IMR-90 (cell line): ENCODE data around the gene ZFR. TPM values are rescaled to one million over a fixed set of nuclear protein-coding genes. Genes with fewer than 3 reads are reported as not detected.

ENCODE experiments used
- ATAC-seq: fragments of 200-7000 bp; cut with Tn5 transposase; 2 replicates; pipeline ENCODE4 v1.9.1; 2020; ENCODE audit warnings: low read depth, mild to moderate bottlenecking, moderate library complexity
- BruUV-seq: library from RNA; stranded (reverse); fragments of 400-500 nt; replicated peaks from 2 replicates; lab custom pipeline; 2021; lab: Mats Ljungman, UMichigan
- CTCF ChIA-PET: fragments of 300-600 bp; formaldehyde crosslinking; extraction: SDS; loops from one replicate; lab custom pipeline; 2021; ENCODE audit warnings: antibody characterized with exemption; lab: Yijun Ruan, JAX
- POLR2A ChIA-PET: fragments of 300-600 bp; sonication (Branson Sonifier 250); formaldehyde crosslinking; loops from one replicate; lab custom pipeline; 2022; ENCODE audit warnings: antibody characterized with exemption; ENCODE audit not compliant: unreplicated experiment; lab: Charles Lee
- DNase-seq: peaks from one replicate; pipeline ENCODE4 v3.0.0; 2013
- H2AFZ ChIP-seq: replicated peaks from 2 replicates; pipeline ENCODE3; 2013; ENCODE audit warnings: low read length, mild to moderate bottlenecking; ENCODE audit not compliant: poor library complexity
- H2AK5ac ChIP-seq: 2 replicates; pipeline ENCODE4 v1.6.1; 2013; ENCODE audit warnings: low read depth, low read length, inconsistent platforms
- H2AK9ac ChIP-seq: replicated peaks from 2 replicates; pipeline ENCODE3; 2013; ENCODE audit warnings: mild to moderate bottlenecking, low read depth, low read length, moderate library complexity; ENCODE audit not compliant: poor library complexity
- H2BK120ac ChIP-seq: 2 replicates; pipeline ENCODE4 v1.6.1; 2013; ENCODE audit warnings: low read depth, low read length, inconsistent platforms
- H2BK15ac ChIP-seq: 3 replicates; pipeline ENCODE4 v1.6.1; 2013; ENCODE audit warnings: low read depth, low read length, inconsistent platforms
- H2BK20ac ChIP-seq: 2 replicates; pipeline ENCODE4 v1.6.1; 2013; ENCODE audit warnings: low read depth, mild to moderate bottlenecking, inconsistent platforms, low read length, moderate library complexity
- H2BK5ac ChIP-seq: 2 replicates; pipeline ENCODE4 v1.6.1; 2013; ENCODE audit warnings: mild to moderate bottlenecking, low read depth, low read length, inconsistent platforms; ENCODE audit not compliant: poor library complexity, severe bottlenecking
- H3K14ac ChIP-seq: replicated peaks from 2 replicates; pipeline ENCODE4 v1.6.1; 2013; ENCODE audit warnings: low read depth, low read length, inconsistent platforms
- H3K18ac ChIP-seq: 2 replicates; pipeline ENCODE4 v1.6.1; 2013; ENCODE audit warnings: low read depth, low read length, control low read depth
- H3K23ac ChIP-seq: 2 replicates; pipeline ENCODE4 v1.6.1; 2013; ENCODE audit warnings: low read depth, low read length, inconsistent platforms
- H3K27ac ChIP-seq: 2 replicates; pipeline ENCODE4 v1.5.1; 2013; ENCODE audit warnings: mild to moderate bottlenecking, control low read depth, low read length; ENCODE audit not compliant: insufficient read depth
- H3K27me3 ChIP-seq: 2 replicates; pipeline ENCODE4 v1.6.1; 2013; ENCODE audit warnings: low read length; ENCODE audit not compliant: control insufficient read depth, insufficient read depth
- H3K36me3 ChIP-seq: 2 replicates; pipeline ENCODE4 v1.6.1; 2013; ENCODE audit warnings: low read length, mixed read lengths; ENCODE audit not compliant: control insufficient read depth, insufficient read depth
- H3K4ac ChIP-seq: 2 replicates; pipeline ENCODE4 v1.6.1; 2013; ENCODE audit warnings: low read depth, low read length, inconsistent platforms
- H3K4me1 ChIP-seq: 2 replicates; pipeline ENCODE4 v1.6.1; 2013; ENCODE audit warnings: low read length, mixed read lengths; ENCODE audit not compliant: control insufficient read depth, insufficient read depth
- H3K4me2 ChIP-seq: 2 replicates; pipeline ENCODE4 v1.6.1; 2013; ENCODE audit warnings: low read depth, mild to moderate bottlenecking, control low read depth, low read length, moderate library complexity
- H3K4me3 ChIP-seq: 2 replicates; pipeline ENCODE4 v1.5.1; 2013; ENCODE audit warnings: low read depth, mild to moderate bottlenecking, control low read depth, low read length, moderate library complexity; ENCODE audit not compliant: insufficient read depth
- H3K56ac ChIP-seq: 2 replicates; pipeline ENCODE4 v1.6.1; 2013; ENCODE audit warnings: low read length, inconsistent platforms; ENCODE audit not compliant: insufficient read depth; ENCODE audit errors: extremely low read depth
- H3K79me1 ChIP-seq, 2 experiments: 2 replicates each; pipeline ENCODE4 v1.6.1; 2013; ENCODE audit warnings: low read length in 2 of 2, inconsistent platforms in 1 of 2, low read depth in 1 of 2
- H3K9ac ChIP-seq: 2 replicates; pipeline ENCODE4 v1.6.1; 2013; ENCODE audit warnings: low read depth, low read length, control low read depth
- H3K9me1 ChIP-seq: 2 replicates; pipeline ENCODE4 v1.6.1; 2013; ENCODE audit warnings: low read length, inconsistent platforms; ENCODE audit not compliant: insufficient read depth
- H3K9me3 ChIP-seq: 2 replicates; pipeline ENCODE4 v1.6.1; 2013; ENCODE audit warnings: low read length; ENCODE audit not compliant: control insufficient read depth, insufficient read depth
- H4K20me1 ChIP-seq: 2 replicates; pipeline ENCODE4 v1.6.1; 2013; ENCODE audit warnings: low read length, inconsistent platforms; ENCODE audit not compliant: insufficient read depth
- H4K5ac ChIP-seq: 2 replicates; pipeline ENCODE4 v1.6.1; 2013; ENCODE audit warnings: mild to moderate bottlenecking, low read depth, low read length, control low read depth
- H4K8ac ChIP-seq, 2 experiments: 2 replicates each; pipeline ENCODE4 v1.6.1; 2013; ENCODE audit warnings: low read depth in 2 of 2, low read length in 2 of 2, control low read depth in 1 of 2, inconsistent platforms in 1 of 2
- H4K91ac ChIP-seq: 2 replicates; pipeline ENCODE4 v1.6.1; 2013; ENCODE audit warnings: low read depth, low read length, inconsistent platforms; ENCODE audit not compliant: insufficient read depth
- BHLHE40 ChIP-seq: fragments of 150-350 bp; IDR thresholded peaks from 2 replicates; pipeline ENCODE4 v1.6.1; 2016; ENCODE audit warnings: mild to moderate bottlenecking, low read depth, low read length
- CEBPB ChIP-seq: IDR thresholded peaks from 2 replicates; pipeline ENCODE4 v1.6.1; 2012; ENCODE audit warnings: low read depth, low read length, improper control_type of control experiment
- ELK1 ChIP-seq: fragments of 150-350 bp; IDR thresholded peaks from 2 replicates; pipeline ENCODE4 v1.6.1; 2016; ENCODE audit warnings: low read depth, mild to moderate bottlenecking, low read length, moderate library complexity, borderline replicate concordance
- FOS ChIP-seq: fragments of 150-350 bp; IDR thresholded peaks from 2 replicates; pipeline ENCODE4 v1.6.1; 2016; ENCODE audit warnings: low read depth, low read length
- MAFK ChIP-seq: IDR thresholded peaks from 2 replicates; pipeline ENCODE4 v1.6.1; 2012; ENCODE audit warnings: low read depth, low read length, improper control_type of control experiment
- MXI1 ChIP-seq: IDR thresholded peaks from 2 replicates; pipeline ENCODE4 v1.6.1; 2012; ENCODE audit warnings: low read depth, mild to moderate bottlenecking, low read length, moderate library complexity, borderline replicate concordance
- NFE2L2 ChIP-seq: fragments of 150-350 bp; IDR thresholded peaks from 2 replicates; pipeline ENCODE4 v1.6.1; 2016; ENCODE audit warnings: low read depth, mild to moderate bottlenecking, low read length
- POLR2A ChIP-seq: IDR thresholded peaks from 2 replicates; pipeline ENCODE4 v1.6.1; 2012; ENCODE audit warnings: mild to moderate bottlenecking, low read depth, low read length
- RCOR1 ChIP-seq: IDR thresholded peaks from 2 replicates; pipeline ENCODE4 v1.6.1; 2012; ENCODE audit warnings: mild to moderate bottlenecking, low read length, improper control_type of control experiment; ENCODE audit not compliant: insufficient replicate concordance
- SMC3 ChIP-seq: fragments of 150-350 bp; IDR thresholded peaks from 2 replicates; pipeline ENCODE4 v1.6.1; 2016; ENCODE audit warnings: low read depth, mild to moderate bottlenecking, antibody characterized with exemption, low read length, moderate library complexity
- WGBS, 2 experiments: methylation state at CpG; one replicate each; pipeline versions ENCODE4 v1.1.5 to v1.1.7; 2013; ENCODE audit warnings: missing lambda C conversion rate in 2 of 2; ENCODE audit not compliant: insufficient read length in 1 of 2; ENCODE audit errors: extremely low coverage in 2 of 2; 5-methylcytosine and 5-hydroxymethylcytosine counted together
- dilution Hi-C: fragments of 300-500 bp; cut with HindIII; formaldehyde crosslinking; loops from one replicate; pipeline ENCODE4 v1.14.3; 2018; ENCODE audit warnings: low sequenced_read_pairs; ENCODE audit not compliant: unreplicated experiment
- in situ Hi-C: fragments of 300-500 bp; cut with MboI; formaldehyde crosslinking; loops from 3 replicates; pipeline ENCODE4 v1.14.3; 2019; ENCODE audit warnings: low sequenced_read_pairs, inconsistent platforms, mixed read lengths
- intact Hi-C: fragments of 100-400 bp; cut with micrococcal nuclease; formaldehyde crosslinking; loops from 2 replicates; pipeline ENCODE4 v1.10.0; 2022
- polyA plus RNA-seq, 3 experiments: library from polyadenylated mRNA; depleted of rRNA; stranded (reverse); fragments of >200 nt; gene quantifications; 2 replicates each; pipeline ENCODE4 v1.2.3, GENCODE V29; 2012; ENCODE audit warnings: low replicate concordance in 1 of 3
- total RNA-seq: library from RNA; depleted of rRNA; stranded (reverse); fragments of >200 nt; gene quantifications from 2 replicates; pipeline ENCODE4 v1.2.3, GENCODE V29; 2012
- TF ChIP-seq, protein P1 (sequence below): fragments of 150-350 bp; IDR thresholded peaks from 2 replicates; pipeline ENCODE4 v1.6.1; 2017; ENCODE audit warnings: mild to moderate bottlenecking, antibody characterized with exemption, low read length, low read depth

ZFR gene
- total and polyA plus RNA-seq, 2 of the 4 experiments (the other 2 are of a cell fraction), result 30.4 to 81.4 TPM

DNA sequence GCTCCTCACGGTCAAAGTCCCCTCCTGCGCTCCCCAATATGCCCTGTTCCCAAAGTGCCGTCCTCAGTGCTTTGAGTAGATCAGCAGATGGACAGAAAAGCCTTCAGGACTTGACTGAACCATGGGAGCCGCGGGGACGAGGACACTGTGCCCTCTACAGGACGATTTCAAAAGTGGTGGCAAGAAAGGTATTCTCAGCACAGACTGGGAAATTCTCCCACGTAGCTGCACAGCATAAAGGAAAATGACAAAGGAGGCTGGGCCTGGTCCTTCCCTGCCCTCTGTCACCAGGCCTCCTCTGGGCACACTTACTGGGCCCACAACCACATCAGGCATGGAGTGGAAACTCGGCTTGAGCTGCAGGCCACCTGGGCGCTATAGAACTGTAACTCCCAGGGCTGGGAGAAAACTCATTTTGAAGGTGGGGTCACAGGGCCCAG is 115.1 kb downstream of the ZFR start (continued):
- no peak for TF ChIP-seq MAFK

DNA sequence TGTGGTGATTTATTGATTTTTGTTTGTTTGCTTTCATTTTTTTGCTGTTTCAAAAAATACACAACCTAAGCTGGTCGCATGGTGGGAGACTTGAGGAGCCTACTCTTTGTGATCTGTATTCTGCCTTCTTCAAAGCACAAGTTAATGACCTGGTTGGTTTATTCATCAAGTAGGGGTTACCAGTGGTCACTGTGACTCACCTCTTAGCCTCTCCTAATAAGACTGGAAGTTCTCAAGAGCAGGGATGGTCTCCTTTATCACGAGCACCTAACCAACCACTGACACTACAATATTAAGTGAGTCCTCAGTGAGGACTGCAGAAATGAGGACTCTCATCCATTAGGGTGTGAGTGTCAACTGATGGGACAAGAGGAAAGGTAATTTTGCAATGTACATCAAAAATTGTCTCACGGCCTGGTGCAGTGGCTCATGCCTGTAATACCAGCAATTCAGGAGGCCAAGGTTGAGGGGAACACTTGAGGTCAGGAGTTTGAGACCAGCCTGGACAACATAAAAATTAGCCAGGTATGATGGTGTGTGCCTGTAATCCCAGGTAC is 118.2 kb downstream of the ZFR start:
- Histone ChIP-seq H3K4me1 (peaks cover 5% of the 10 kb centered on the region; the same call in 1 of the 2 replicates), H3K4me3 (no peak overlapping the region), H3K23ac (no peak overlapping the region), H2BK5ac (no peak overlapping the region), H2AK9ac (no peak overlapping the region), H3K79me1 (no peaks in the 10 kb centered on the region), H3K18ac (no peak overlapping the region), H3K56ac (no peak overlapping the region), H3K9me3 (peaks cover 10% of the 10 kb centered on the region), H2BK120ac (no peak overlapping the region), H2BK15ac (no peak overlapping the region), H3K9ac (no peak overlapping the region), H4K20me1 (no peaks in the 10 kb centered on the region), H3K9me1 (no peaks in the 10 kb centered on the region), H4K5ac (no peak overlapping the region), H2BK20ac (no peak overlapping the region), H4K91ac (no peak overlapping the region), H3K27ac (no peak overlapping the region), H4K8ac (no peak overlapping the region), H3K14ac (no peak overlapping the region; the same call in 1 of the 2 replicates), H3K36me3 (no peaks in the 10 kb centered on the region), H2AK5ac (no peak overlapping the region), H3K27me3 (no peaks in the 10 kb centered on the region), H3K4ac (no peak overlapping the region), H3K4me2 (no peak overlapping the region), H2AFZ (no peak overlapping the region)
- peak; percentile 24; the same call in 1 of the 2 replicates for ATAC-seq
- no CpG with 5 or more reads among the region's 3 CpGs for WGBS, 2 experiments
- POLR2A ChIA-PET, result no interaction called here
- DNase-seq, result peak; percentile 68
- CTCF ChIA-PET, result no interaction called here
- dilution Hi-C loops (no loop called here), intact Hi-C loops (loop anchor here (5.0 kb wide), 2 partner anchors 154 to 744 kb away; partner anchors contain the start of gene GOLPH3), in situ Hi-C loops (no loop called here)
- no peak for TF ChIP-seq RCOR1
- TF ChIP-seq ELK1, result no peak
- TF ChIP-seq SMC3, result no peak
- TF ChIP-seq NFE2L2, result no peak
- no peak for TF ChIP-seq MXI1
- no peak for TF ChIP-seq MAFK
- no peak for TF ChIP-seq POLR2A
- TF ChIP-seq CEBPB, result no peak
- TF ChIP-seq BHLHE40, result no peak
- TF ChIP-seq, protein P1, sequence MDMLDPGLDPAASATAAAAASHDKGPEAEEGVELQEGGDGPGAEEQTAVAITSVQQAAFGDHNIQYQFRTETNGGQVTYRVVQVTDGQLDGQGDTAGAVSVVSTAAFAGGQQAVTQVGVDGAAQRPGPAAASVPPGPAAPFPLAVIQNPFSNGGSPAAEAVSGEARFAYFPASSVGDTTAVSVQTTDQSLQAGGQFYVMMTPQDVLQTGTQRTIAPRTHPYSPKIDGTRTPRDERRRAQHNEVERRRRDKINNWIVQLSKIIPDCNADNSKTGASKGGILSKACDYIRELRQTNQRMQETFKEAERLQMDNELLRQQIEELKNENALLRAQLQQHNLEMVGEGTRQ, result no peak
- no peak for TF ChIP-seq FOS
- no TSS peak for BruUV-seq
